DND-41 (cell line): ENCODE results near the gene OSM.

ENCODE experiments used
- EZH2 ChIP-seq: IDR thresholded peaks from 3 replicates; pipeline ENCODE4 v1.6.1; 2012; ENCODE audit warnings: borderline replicate concordance, low read depth, mild to moderate bottlenecking, moderate library complexity, low read length, inconsistent platforms; ENCODE audit not compliant: severe bottlenecking
- TF ChIP-seq, protein P1 (sequence below): IDR thresholded peaks from 2 replicates; pipeline ENCODE4 v1.5.1; 2012; ENCODE audit warnings: borderline replicate concordance, low read length, moderate library complexity, mild to moderate bottlenecking; ENCODE audit not compliant: poor library complexity, severe bottlenecking; ENCODE audit errors: extremely low read depth

DNA sequence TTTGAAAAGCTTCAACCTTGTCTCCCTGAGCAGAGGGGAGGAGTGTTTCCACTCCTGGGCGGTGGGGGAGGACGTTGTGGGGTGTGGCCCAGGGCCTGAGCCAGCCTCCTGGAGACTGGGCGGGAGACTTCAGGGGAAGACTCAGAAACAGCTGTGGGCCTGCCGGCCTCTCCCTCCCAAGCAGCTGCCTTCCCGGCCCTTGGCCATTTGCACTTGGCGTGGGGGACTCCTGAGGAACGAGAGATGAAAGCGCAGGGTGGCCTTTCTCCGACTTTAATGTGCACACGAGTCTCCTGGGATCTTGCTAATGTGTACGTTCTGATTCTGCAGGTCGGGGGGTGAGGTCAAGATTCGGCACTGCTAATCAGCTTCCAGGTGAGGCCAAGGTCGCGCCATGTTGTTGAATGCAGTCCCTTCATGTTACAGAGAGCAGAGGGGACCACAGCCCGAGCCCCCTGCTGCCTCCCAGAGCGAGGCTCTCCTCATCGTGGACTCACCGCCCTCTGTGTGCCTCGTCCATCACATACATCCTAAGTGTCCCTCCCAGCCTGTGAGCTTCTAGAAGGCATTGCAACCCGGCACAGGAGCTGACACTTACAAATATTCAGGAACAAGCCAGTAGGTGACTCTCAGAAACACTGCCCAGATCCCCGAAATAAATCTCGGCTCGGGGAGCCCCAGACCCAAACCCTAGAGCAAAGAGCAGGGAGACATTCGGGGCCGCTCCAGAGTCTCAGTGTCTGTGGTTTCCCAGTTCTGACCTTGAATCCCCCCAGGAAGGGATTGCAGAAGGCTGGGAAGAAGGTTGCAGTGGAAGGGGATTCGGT is 27.8 kb downstream of the OSM start:
- TF ChIP-seq, protein P1, sequence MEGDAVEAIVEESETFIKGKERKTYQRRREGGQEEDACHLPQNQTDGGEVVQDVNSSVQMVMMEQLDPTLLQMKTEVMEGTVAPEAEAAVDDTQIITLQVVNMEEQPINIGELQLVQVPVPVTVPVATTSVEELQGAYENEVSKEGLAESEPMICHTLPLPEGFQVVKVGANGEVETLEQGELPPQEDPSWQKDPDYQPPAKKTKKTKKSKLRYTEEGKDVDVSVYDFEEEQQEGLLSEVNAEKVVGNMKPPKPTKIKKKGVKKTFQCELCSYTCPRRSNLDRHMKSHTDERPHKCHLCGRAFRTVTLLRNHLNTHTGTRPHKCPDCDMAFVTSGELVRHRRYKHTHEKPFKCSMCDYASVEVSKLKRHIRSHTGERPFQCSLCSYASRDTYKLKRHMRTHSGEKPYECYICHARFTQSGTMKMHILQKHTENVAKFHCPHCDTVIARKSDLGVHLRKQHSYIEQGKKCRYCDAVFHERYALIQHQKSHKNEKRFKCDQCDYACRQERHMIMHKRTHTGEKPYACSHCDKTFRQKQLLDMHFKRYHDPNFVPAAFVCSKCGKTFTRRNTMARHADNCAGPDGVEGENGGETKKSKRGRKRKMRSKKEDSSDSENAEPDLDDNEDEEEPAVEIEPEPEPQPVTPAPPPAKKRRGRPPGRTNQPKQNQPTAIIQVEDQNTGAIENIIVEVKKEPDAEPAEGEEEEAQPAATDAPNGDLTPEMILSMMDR, result no peak
- no peak for TF ChIP-seq EZH2
